Epithelial cell of proximal tubule (primary cell): Measurements from ENCODE around the gene JMJD6. TPM values are rescaled to one million over a fixed set of nuclear protein-coding genes. Genes with fewer than 3 reads are reported as not detected.
"Not testable (repeated sequence)": the region's sequence is repeated elsewhere in the genome, so short reads cannot be mapped to it uniquely, and the experiment has no call there.

Experiments used
- DNase-seq: peaks from one replicate; pipeline ENCODE4 v3.0.0-alpha.2; 2011; ENCODE audit warnings: low read depth
- H3K4me3 ChIP-seq: 2 replicates; pipeline ENCODE4 v1.5.1; 2011; ENCODE audit warnings: low read depth, mild to moderate bottlenecking, low read length
- total RNA-seq: library from RNA; depleted of rRNA; stranded (reverse); fragments of >200 nt; gene quantifications from 2 replicates; pipeline ENCODE4 v1.2.3, GENCODE V29; 2015
- TF ChIP-seq, protein P1 (sequence below): conservative IDR thresholded peaks from 2 replicates; pipeline ENCODE4 v1.5.1; 2012; ENCODE audit warnings: low read depth, mild to moderate bottlenecking, low read length

The JMJD6 gene
- total RNA-seq, 1 donor from 2014 or later, result 41.2 TPM

DNA sequence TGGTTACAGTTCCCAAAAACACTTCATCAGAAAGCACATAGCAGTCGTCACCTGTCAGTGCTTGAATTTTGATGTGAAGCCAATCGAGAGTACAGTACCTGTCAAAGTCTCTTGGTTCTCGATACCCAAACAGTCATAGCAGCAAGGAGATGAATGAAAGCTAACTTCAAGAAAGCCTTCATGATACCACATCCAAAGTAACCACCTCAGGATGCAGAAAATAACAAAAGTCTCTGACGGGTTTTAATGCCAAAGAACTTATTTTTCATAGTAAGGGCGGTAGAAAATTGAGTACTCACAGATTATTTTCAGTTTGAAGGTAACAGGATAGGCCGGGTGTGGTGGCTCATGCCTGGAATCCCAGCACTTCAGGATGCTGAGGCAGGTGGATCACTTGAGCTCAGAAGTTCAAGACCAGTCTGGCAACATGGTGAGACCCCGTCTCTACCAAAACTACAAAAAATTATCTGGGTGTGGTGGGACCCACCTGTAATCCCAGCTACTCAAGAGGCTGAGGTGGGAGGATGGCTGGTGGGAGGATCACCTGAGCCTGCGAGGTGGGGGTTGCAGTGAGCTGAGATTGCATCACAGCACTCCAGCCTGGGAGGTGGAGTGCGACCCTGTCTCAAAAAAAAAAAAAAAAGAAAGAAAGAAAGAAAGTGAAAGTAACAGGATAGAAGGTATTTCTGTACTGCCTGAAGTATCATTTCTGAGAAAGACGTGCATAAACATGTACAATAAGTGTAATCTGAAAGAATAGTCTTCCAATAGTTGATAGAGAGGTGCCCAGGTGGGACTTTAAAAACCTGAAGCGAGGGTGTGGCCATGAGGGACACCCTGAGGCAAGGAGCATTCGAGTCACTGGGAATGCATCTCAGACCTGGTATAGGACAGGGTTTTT is 26.9 kb upstream of the JMJD6 start:
- no peak for DNase-seq
- H3K4me3 ChIP-seq, result no peak overlapping the region
- TF ChIP-seq, protein P1, sequence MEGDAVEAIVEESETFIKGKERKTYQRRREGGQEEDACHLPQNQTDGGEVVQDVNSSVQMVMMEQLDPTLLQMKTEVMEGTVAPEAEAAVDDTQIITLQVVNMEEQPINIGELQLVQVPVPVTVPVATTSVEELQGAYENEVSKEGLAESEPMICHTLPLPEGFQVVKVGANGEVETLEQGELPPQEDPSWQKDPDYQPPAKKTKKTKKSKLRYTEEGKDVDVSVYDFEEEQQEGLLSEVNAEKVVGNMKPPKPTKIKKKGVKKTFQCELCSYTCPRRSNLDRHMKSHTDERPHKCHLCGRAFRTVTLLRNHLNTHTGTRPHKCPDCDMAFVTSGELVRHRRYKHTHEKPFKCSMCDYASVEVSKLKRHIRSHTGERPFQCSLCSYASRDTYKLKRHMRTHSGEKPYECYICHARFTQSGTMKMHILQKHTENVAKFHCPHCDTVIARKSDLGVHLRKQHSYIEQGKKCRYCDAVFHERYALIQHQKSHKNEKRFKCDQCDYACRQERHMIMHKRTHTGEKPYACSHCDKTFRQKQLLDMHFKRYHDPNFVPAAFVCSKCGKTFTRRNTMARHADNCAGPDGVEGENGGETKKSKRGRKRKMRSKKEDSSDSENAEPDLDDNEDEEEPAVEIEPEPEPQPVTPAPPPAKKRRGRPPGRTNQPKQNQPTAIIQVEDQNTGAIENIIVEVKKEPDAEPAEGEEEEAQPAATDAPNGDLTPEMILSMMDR, result no peak

DNA sequence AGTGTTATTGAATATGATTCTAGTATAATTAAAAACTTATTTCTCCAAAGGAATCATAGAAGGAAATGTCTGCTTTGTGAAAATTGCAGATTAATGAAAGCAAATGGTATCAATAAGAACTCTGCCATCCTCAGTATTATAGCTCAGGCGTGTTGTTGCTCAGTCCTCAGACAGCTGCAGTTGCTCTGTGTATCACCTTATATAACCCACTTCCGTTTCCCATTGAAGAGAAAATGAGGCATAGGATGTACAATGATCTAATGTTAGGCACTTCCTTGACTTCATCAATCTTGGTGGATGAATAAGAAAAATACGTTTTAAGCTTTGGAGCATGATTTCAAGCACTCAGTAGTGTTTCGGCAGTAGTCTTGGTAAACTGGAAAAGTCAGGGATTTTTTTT is 25.6 kb upstream of the JMJD6 start:
- no peak overlapping the region for H3K4me3 ChIP-seq
- DNase-seq, result no peak
- TF ChIP-seq, protein P1, result no peak

DNA sequence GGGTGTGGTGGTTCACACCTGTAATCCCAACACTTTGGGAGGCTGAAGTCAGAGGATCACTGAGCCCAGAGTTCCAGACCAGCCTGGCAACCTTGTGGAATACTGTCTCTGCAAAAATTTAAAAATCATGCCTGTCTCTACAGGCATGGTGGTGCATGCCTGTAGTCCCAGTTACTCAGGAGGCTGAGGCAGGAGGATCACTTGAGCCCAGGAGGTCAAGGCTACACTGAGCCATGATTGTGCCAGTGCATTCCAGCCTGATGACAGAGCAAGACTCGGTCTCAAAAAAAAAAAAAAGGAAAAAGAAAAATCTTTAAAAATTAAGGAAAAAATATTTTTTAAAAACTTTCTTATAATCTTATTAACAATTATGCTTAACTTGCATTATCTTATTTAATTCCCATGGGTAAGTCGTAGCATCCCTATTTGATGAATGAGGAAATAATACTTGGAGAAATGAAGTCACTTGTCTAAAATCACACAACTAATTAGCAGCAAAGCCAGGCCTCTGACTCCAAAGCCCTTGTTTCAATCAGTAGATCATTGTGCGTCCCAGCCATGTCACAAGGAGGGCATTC is 25.1 kb upstream of the JMJD6 start:
- no peak overlapping the region for H3K4me3 ChIP-seq
- TF ChIP-seq, protein P1, result no peak
- no peak for DNase-seq

DNA sequence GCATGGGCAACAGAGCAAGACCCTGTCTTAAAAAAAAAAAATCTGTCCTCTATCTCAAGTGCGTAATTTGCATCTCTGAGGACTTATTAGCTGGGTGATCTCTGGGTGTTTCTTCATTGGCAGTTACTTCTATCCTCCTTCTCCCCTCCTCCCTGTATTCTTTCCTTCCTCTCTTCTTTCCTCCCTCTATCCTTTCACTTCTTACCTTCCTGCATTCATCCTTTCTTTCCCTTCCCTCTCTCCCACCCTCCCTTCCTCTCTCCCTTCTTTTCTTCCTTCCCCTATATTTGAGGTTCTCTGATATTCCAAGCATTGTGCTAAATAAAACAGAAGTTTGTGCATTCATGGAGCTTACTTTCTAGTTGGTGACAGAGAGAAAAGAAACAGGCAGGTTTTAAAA is 22.3 kb upstream of the JMJD6 start:
- no peak for DNase-seq
- TF ChIP-seq, protein P1, result no peak
- H3K4me3 ChIP-seq, result no peak overlapping the region

DNA sequence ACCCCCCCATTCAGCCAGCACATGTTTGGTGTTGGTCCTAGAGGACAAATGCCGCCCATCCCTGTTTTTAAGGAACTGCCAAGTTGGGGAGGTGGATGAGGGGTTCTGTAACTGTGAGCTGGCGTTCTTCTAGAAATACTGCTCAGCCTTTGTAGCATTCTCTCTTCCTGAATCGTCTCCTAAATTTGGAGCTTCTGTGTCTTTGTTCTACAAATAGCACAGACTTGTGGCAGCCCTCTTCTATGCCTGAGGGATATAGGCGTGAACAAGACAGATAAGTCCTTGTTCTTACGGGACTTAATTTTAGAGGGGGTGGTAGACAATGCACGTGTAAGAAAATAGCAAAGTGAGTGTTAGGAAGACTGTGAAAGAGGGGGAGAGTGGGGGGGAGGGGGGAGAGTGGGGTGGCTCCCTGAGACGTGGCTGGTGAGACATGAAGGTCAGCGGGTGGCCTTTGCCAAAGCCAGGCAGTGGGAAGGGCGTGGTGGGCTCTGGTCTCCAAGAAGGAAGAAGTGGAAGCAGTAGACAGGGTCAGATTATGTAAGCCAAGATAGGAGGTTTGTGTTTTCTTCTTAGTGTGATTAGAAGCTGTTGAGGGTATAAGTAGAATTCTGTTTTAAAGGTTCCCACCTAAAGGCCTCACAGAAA is 21.4 kb upstream of the JMJD6 start:
- TF ChIP-seq, protein P1, result no peak
- no peak for DNase-seq
- H3K4me3 ChIP-seq, result no peak overlapping the region

DNA sequence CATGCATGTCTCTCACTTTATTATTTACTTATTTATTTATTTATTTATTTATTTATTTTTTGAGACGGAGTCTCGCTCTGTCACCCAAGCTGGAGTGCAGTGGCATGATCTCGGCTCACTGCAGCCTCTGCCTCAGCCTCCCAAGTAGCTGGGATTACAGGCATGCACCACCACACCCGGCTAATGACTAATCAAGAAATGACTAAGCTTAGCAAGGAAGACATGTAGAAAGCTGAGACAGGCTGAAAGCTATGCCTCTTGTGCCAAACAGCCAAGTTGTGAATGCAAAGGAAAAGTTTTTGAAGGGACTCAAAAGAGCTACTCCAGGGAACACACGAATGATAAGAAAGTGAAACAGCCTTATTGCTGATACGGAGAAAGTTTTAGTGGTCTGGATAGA is 19.4 kb upstream of the JMJD6 start:
- DNase-seq, H3K4me3 ChIP-seq: not testable (repeated sequence)

DNA sequence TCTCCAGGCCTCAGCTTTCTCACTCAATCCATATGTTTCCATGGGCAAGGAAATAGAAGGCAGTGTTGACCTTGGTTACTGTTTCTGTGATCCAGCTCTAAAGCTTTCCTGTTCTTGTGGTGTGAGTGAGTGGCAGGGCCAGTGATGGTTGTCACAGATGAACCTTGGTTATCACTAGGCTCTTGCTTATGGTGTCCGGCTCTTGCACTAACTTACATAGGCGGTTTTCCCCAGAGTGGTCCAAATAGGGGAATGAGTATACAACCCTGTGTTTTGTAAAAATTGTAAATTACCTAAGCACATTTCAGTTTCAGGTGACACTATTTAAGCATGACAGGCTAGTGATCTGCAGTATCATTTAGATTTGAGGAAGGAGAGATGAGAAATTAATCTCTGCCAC is 18.3 kb upstream of the JMJD6 start:
- TF ChIP-seq, protein P1, result no peak
- no peak for DNase-seq
- no peak overlapping the region for H3K4me3 ChIP-seq
